ENCODE results near the gene CCK. TPM values are rescaled to one million over a fixed set of nuclear protein-coding genes. Genes with fewer than 3 reads are reported as not detected.

CCK gene
- total and polyA plus RNA-seq, 4 donors, result 0.25 TPM; not detected in 3

DNA sequence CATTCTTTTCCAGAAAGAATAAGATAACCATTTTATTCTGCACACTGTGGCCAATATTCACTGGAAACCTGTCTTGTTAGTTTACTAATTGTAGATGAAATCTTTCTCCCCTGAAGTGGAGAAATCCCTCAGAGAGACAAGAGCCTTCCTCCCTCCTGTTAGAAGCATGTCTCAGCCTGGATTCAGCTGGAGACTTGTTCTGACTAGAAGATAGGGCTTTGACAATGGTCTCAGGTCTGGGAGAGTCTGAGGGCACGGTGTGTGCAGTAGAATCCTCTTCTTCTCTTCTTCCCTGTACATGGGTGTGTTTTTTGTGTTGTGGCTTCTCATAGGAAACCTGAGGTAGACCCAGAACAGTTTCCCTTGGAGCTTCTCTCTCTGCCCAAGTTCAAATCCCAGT lies 19.9 kb downstream of the CCK start:
- no peaks in the 10 kb centered on the region for H3K27me3 ChIP-seq (ENCODE audit: control insufficient read depth in 4 of 4, insufficient read depth in 4 of 4, low read length in 3 of 4)
- WGBS, result 55% methylated on average over 1 of the region's 1 CpG
- no peak overlapping the region for H3K27ac ChIP-seq (ENCODE audit: low read depth in 1 of 2, low read length in 2 of 2)
- H3K36me3 ChIP-seq (ENCODE audit: control insufficient read depth in 4 of 4, insufficient read depth in 3 of 4, low read depth in 1 of 4, low read length in 3 of 4), result no peaks in the 10 kb centered on the region
- no peak overlapping the region for H3K4me3 ChIP-seq (ENCODE audit: low read depth in 1 of 3, low read length in 3 of 3)
- H3K4me1 ChIP-seq (ENCODE audit: control insufficient read depth in 4 of 4, insufficient read depth in 4 of 4, low read length in 3 of 4), result peaks cover 0 to 6% (median 2%) of the 10 kb centered on the region in 4 donors
- TF ChIP-seq NR2F2 (IDR thresholded peaks at IDR 0.05), result no peak
- TF ChIP-seq, protein P1, sequence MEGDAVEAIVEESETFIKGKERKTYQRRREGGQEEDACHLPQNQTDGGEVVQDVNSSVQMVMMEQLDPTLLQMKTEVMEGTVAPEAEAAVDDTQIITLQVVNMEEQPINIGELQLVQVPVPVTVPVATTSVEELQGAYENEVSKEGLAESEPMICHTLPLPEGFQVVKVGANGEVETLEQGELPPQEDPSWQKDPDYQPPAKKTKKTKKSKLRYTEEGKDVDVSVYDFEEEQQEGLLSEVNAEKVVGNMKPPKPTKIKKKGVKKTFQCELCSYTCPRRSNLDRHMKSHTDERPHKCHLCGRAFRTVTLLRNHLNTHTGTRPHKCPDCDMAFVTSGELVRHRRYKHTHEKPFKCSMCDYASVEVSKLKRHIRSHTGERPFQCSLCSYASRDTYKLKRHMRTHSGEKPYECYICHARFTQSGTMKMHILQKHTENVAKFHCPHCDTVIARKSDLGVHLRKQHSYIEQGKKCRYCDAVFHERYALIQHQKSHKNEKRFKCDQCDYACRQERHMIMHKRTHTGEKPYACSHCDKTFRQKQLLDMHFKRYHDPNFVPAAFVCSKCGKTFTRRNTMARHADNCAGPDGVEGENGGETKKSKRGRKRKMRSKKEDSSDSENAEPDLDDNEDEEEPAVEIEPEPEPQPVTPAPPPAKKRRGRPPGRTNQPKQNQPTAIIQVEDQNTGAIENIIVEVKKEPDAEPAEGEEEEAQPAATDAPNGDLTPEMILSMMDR (IDR thresholded peaks at IDR 0.05; ENCODE audit: low read depth, low read length, missing input control), result no peak
- DNase-seq (ENCODE audit: low spot score), result no peak
- no peak overlapping the region for H3K9ac ChIP-seq (ENCODE audit: low read depth in 1 of 2, low read length in 2 of 2)
- no peaks in the 10 kb centered on the region for H3K9me3 ChIP-seq (ENCODE audit: control insufficient read depth in 4 of 4, low read length in 3 of 4)

DNA sequence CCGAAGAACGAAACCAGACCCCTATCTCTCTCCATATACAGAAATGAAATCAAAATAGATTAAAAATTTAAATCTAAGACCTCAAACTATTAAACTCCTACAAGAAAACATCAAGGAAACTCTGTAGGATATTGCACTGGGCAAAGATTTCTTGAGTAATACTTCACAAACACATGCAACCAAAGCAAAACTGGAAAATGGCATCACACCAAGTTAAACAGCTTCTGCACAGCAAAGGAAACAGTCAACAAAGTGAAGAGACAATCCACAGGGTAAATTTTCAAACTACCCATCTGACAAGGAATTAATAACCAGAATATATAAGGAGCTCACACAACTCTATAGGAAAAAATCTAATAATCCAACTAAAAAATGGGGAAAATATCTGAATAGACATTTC lies 29.4 kb downstream of the CCK start:
- Histone ChIP-seq H3K9me3 (ENCODE audit: control insufficient read depth in 4 of 4, low read length in 3 of 4) (peaks cover 4 to 9% (median 6%) of the 10 kb centered on the region in 4 donors), H3K9ac (ENCODE audit: low read depth in 1 of 2, low read length in 2 of 2) (no peak overlapping the region), H3K4me1 (ENCODE audit: control insufficient read depth in 4 of 4, insufficient read depth in 4 of 4, low read length in 3 of 4) (peaks cover 0 to 5% (median 1%) of the 10 kb centered on the region in 4 donors), H3K36me3 (ENCODE audit: control insufficient read depth in 4 of 4, insufficient read depth in 3 of 4, low read depth in 1 of 4, low read length in 3 of 4) (no peaks in the 10 kb centered on the region), H3K27me3 (ENCODE audit: control insufficient read depth in 4 of 4, insufficient read depth in 4 of 4, low read length in 3 of 4) (no peaks in the 10 kb centered on the region), H3K27ac (ENCODE audit: low read depth in 1 of 2, low read length in 2 of 2) (no peak overlapping the region), H3K4me3 (ENCODE audit: low read depth in 1 of 3, low read length in 3 of 3) (no peak overlapping the region)
- WGBS, result 94% methylated on average over 2 of the region's 2 CpGs
- no peak for DNase-seq (ENCODE audit: low spot score)
- TF ChIP-seq TAF1 (conservative IDR thresholded peaks at IDR 0.05) (no peak), FOXA1 (IDR thresholded peaks at IDR 0.05) (no peak)
- TF ChIP-seq, protein P2, sequence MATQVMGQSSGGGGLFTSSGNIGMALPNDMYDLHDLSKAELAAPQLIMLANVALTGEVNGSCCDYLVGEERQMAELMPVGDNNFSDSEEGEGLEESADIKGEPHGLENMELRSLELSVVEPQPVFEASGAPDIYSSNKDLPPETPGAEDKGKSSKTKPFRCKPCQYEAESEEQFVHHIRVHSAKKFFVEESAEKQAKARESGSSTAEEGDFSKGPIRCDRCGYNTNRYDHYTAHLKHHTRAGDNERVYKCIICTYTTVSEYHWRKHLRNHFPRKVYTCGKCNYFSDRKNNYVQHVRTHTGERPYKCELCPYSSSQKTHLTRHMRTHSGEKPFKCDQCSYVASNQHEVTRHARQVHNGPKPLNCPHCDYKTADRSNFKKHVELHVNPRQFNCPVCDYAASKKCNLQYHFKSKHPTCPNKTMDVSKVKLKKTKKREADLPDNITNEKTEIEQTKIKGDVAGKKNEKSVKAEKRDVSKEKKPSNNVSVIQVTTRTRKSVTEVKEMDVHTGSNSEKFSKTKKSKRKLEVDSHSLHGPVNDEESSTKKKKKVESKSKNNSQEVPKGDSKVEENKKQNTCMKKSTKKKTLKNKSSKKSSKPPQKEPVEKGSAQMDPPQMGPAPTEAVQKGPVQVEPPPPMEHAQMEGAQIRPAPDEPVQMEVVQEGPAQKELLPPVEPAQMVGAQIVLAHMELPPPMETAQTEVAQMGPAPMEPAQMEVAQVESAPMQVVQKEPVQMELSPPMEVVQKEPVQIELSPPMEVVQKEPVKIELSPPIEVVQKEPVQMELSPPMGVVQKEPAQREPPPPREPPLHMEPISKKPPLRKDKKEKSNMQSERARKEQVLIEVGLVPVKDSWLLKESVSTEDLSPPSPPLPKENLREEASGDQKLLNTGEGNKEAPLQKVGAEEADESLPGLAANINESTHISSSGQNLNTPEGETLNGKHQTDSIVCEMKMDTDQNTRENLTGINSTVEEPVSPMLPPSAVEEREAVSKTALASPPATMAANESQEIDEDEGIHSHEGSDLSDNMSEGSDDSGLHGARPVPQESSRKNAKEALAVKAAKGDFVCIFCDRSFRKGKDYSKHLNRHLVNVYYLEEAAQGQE (IDR thresholded peaks at IDR 0.05), result no peak

DNA sequence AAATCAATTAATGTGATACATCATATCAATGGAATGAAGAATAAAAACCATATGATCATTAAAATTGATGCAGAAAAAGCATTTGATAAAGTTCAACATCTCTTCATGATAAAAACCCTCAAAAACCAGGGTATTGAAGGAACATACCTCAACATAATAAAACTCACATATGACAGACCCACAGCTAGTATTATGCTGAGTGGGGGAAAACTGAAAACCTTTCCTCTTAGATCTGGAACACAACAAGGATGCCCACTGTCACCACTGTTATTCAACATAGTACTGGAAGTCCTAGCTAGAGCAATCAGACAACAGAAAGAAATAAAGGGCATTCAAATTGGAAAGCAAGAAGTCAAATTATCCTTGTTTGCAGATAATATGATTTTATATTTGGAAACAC lies 30.5 kb downstream of the CCK start:
- Histone ChIP-seq H3K9ac (ENCODE audit: low read depth in 1 of 2, low read length in 2 of 2) (no peak overlapping the region), H3K4me1 (ENCODE audit: control insufficient read depth in 4 of 4, insufficient read depth in 4 of 4, low read length in 3 of 4) (peaks cover 0 to 15% (median 11%) of the 10 kb centered on the region in 4 donors), H3K27ac (ENCODE audit: low read depth in 1 of 2, low read length in 2 of 2) (no peak overlapping the region), H3K27me3 (ENCODE audit: control insufficient read depth in 4 of 4, insufficient read depth in 4 of 4, low read length in 3 of 4) (no peaks in the 10 kb centered on the region), H3K36me3 (ENCODE audit: control insufficient read depth in 4 of 4, insufficient read depth in 3 of 4, low read depth in 1 of 4, low read length in 3 of 4) (no peaks in the 10 kb centered on the region), H3K4me3 (ENCODE audit: low read depth in 1 of 3, low read length in 3 of 3) (no peak overlapping the region), H3K9me3 (ENCODE audit: control insufficient read depth in 4 of 4, low read length in 3 of 4) (peaks cover 4 to 9% (median 6%) of the 10 kb centered on the region in 4 donors)
- DNase-seq (ENCODE audit: low spot score), result no peak
- TF ChIP-seq TAF1 (conservative IDR thresholded peaks at IDR 0.05), result no peak
- TF ChIP-seq, protein P1 (IDR thresholded peaks at IDR 0.05; ENCODE audit: low read depth, low read length, missing input control), result no peak
- TF ChIP-seq, protein P3, sequence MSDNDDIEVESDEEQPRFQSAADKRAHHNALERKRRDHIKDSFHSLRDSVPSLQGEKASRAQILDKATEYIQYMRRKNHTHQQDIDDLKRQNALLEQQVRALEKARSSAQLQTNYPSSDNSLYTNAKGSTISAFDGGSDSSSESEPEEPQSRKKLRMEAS (IDR thresholded peaks at IDR 0.05), result no peak
- TF ChIP-seq RXRA (IDR thresholded peaks at IDR 0.05), result no peak
- no peak for TF ChIP-seq GABPA (IDR thresholded peaks at IDR 0.05 in 1 of 2, conservative IDR thresholded peaks at IDR 0.05 in 1 of 2)
- TF ChIP-seq EGR1 (IDR thresholded peaks at IDR 0.05; ENCODE audit: low read depth in 2 of 2), result no peak
- TF ChIP-seq NR2F2 (IDR thresholded peaks at IDR 0.05), result no peak
- TF ChIP-seq SP1 (IDR thresholded peaks at IDR 0.05), result no peak
- no peak for TF ChIP-seq FOXA2 (IDR thresholded peaks at IDR 0.05)
- TF ChIP-seq HNF4G (IDR thresholded peaks at IDR 0.05), result no peak
- no peak for TF ChIP-seq RAD21 (IDR thresholded peaks at IDR 0.05)
- TF ChIP-seq JUND (IDR thresholded peaks at IDR 0.05), result no peak
- TF ChIP-seq HNF4A (conservative IDR thresholded peaks at IDR 0.05), result no peak
- TF ChIP-seq, protein P2 (IDR thresholded peaks at IDR 0.05), result no peak
- TF ChIP-seq, protein P4, sequence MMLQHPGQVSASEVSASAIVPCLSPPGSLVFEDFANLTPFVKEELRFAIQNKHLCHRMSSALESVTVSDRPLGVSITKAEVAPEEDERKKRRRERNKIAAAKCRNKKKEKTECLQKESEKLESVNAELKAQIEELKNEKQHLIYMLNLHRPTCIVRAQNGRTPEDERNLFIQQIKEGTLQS (IDR thresholded peaks at IDR 0.05), result no peak
